H9 (cell line): Measurements from ENCODE around the gene ELOA. TPM values are rescaled to one million over a fixed set of nuclear protein-coding genes. Genes with fewer than 3 reads are reported as not detected.

ENCODE experiments used
- DNase-seq: peaks from one replicate; pipeline ENCODE4 v3.0.0-alpha.2; 2017
- H2AFZ ChIP-seq: one replicate; pipeline ENCODE4 v1.6.1; 2013; ENCODE audit warnings: mild to moderate bottlenecking, low read length, control low read depth, moderate library complexity
- H2AK5ac ChIP-seq: 2 replicates; pipeline ENCODE4 v1.6.1; 2013; ENCODE audit warnings: low read length, control low read depth, mixed read lengths; ENCODE audit not compliant: insufficient read length
- H2BK120ac ChIP-seq: one replicate; pipeline ENCODE4 v1.6.1; 2013; ENCODE audit warnings: low read depth, mild to moderate bottlenecking, low read length, control low read depth, inconsistent platforms; ENCODE audit not compliant: poor library complexity, severe bottlenecking
- H2BK12ac ChIP-seq: 2 replicates; pipeline ENCODE4 v1.6.1; 2013; ENCODE audit warnings: low read length, control low read depth, mixed read lengths, low read depth; ENCODE audit not compliant: insufficient read length
- H2BK15ac ChIP-seq: 2 replicates; pipeline ENCODE4 v1.6.1; 2013; ENCODE audit warnings: low read depth, low read length, control low read depth
- H2BK20ac ChIP-seq: one replicate; pipeline ENCODE4 v1.6.1; 2013; ENCODE audit warnings: low read depth, mild to moderate bottlenecking, low read length, control low read depth, inconsistent platforms; ENCODE audit not compliant: poor library complexity, severe bottlenecking
- H2BK5ac ChIP-seq: 2 replicates; pipeline ENCODE4 v1.6.1; 2013; ENCODE audit warnings: low read length, control low read depth, mixed read lengths; ENCODE audit not compliant: insufficient read length
- H3K14ac ChIP-seq: 2 replicates; pipeline ENCODE4 v1.6.1; 2013; ENCODE audit warnings: low read length, control low read depth; ENCODE audit not compliant: insufficient read depth
- H3K18ac ChIP-seq: 2 replicates; pipeline ENCODE4 v1.6.1; 2013; ENCODE audit warnings: low read depth, mild to moderate bottlenecking, mixed read lengths, low read length, control low read depth; ENCODE audit not compliant: insufficient read length
- H3K23ac ChIP-seq: 2 replicates; pipeline ENCODE4 v1.6.1; 2013; ENCODE audit warnings: low read length, control low read depth, mixed read lengths, low read depth; ENCODE audit not compliant: insufficient read length
- H3K23me2 ChIP-seq: 2 replicates; pipeline ENCODE4 v1.6.1; 2013; ENCODE audit warnings: low read depth, mild to moderate bottlenecking, mixed read lengths, low read length, control low read depth; ENCODE audit not compliant: insufficient read length, poor library complexity, severe bottlenecking
- H3K27ac ChIP-seq: 2 replicates; pipeline ENCODE4 v1.5.1; 2013; ENCODE audit warnings: low read length, control low read depth, mixed read lengths, low read depth; ENCODE audit not compliant: insufficient read length
- H3K27me3 ChIP-seq: 2 replicates; pipeline ENCODE4 v1.6.1; 2013; ENCODE audit warnings: low read length, control low read depth, inconsistent platforms; ENCODE audit not compliant: insufficient read depth
- H3K4ac ChIP-seq: 2 replicates; pipeline ENCODE4 v1.6.1; 2013; ENCODE audit warnings: low read depth, mild to moderate bottlenecking, control low read depth, inconsistent platforms, low read length, moderate library complexity
- H3K4me1 ChIP-seq: 2 replicates; pipeline ENCODE4 v1.6.1; 2013; ENCODE audit warnings: low read length, control low read depth, inconsistent platforms; ENCODE audit not compliant: insufficient read depth
- H3K4me2 ChIP-seq: 2 replicates; pipeline ENCODE4 v1.6.1; 2013; ENCODE audit warnings: low read length, control low read depth, mixed read lengths; ENCODE audit not compliant: insufficient read length, insufficient read depth
- H3K56ac ChIP-seq: 2 replicates; pipeline ENCODE4 v1.6.1; 2013; ENCODE audit warnings: low read depth, mild to moderate bottlenecking, mixed read lengths, low read length, control low read depth; ENCODE audit not compliant: insufficient read length
- H3K79me1 ChIP-seq: 2 replicates; pipeline ENCODE4 v1.6.1; 2013; ENCODE audit warnings: low read depth, mild to moderate bottlenecking, moderate library complexity, low read length, control low read depth, inconsistent platforms; ENCODE audit not compliant: insufficient read depth, poor library complexity, severe bottlenecking
- H3K79me2 ChIP-seq: 2 replicates; pipeline ENCODE4 v1.6.1; 2013; ENCODE audit warnings: low read length, control low read depth, inconsistent platforms; ENCODE audit not compliant: insufficient read depth
- H3K9ac ChIP-seq: 2 replicates; pipeline ENCODE4 v1.6.1; 2013; ENCODE audit warnings: low read length, control low read depth, mixed read lengths; ENCODE audit not compliant: insufficient read length; ENCODE audit errors: extremely low read depth
- H3K9me3 ChIP-seq: one replicate; pipeline ENCODE4 v1.6.1; 2013; ENCODE audit warnings: low read depth, low read length, inconsistent platforms; ENCODE audit not compliant: control insufficient read depth
- H3T11ph ChIP-seq: one replicate; pipeline ENCODE4 v1.6.1; 2013; ENCODE audit warnings: mild to moderate bottlenecking, low read length, control low read depth, inconsistent platforms
- H4K20me1 ChIP-seq: one replicate; pipeline ENCODE4 v1.6.1; 2013; ENCODE audit not compliant: control insufficient read depth, insufficient read length, insufficient read depth
- H4K5ac ChIP-seq: 2 replicates; pipeline ENCODE4 v1.6.1; 2013; ENCODE audit warnings: low read depth, mild to moderate bottlenecking, mixed read lengths, low read length, control low read depth; ENCODE audit not compliant: insufficient read length
- H4K8ac ChIP-seq: replicated peaks from 2 replicates; pipeline ENCODE4 v1.6.1; 2013; ENCODE audit warnings: low read length, control low read depth, mixed read lengths, low read depth; ENCODE audit not compliant: insufficient read length
- H4K91ac ChIP-seq: 2 replicates; pipeline ENCODE4 v1.6.1; 2013; ENCODE audit warnings: low read depth, mild to moderate bottlenecking, moderate library complexity, mixed read lengths, low read length, control low read depth; ENCODE audit not compliant: insufficient read length
- H3K27ac Mint-ChIP-seq, 3 experiments: 2 replicates in 2 of 3; 3 replicates in 1 of 3; pipeline ENCODE4 v1.8.0; 2020 to 2021; ENCODE audit warnings: mixed read lengths in 3 of 3, mild to moderate bottlenecking in 1 of 3, moderate library complexity in 1 of 3
- H3K27me3 Mint-ChIP-seq: 2 replicates; pipeline ENCODE4 v1.8.0; 2021; ENCODE audit warnings: low read depth, mild to moderate bottlenecking, moderate library complexity, mixed read lengths
- H3K36me3 Mint-ChIP-seq, 3 experiments: 2 replicates in 2 of 3; 3 replicates in 1 of 3; pipeline ENCODE4 v1.8.0; 2020 to 2021; ENCODE audit warnings: low read depth in 3 of 3, mixed read lengths in 3 of 3; ENCODE audit not compliant: insufficient read depth in 1 of 3
- H3K4me1 Mint-ChIP-seq, 2 experiments: 2 replicates each; pipeline ENCODE4 v1.8.0; 2020; ENCODE audit warnings: mixed read lengths in 2 of 2
- H3K4me3 Mint-ChIP-seq, 2 experiments: 2 replicates in 1 of 2; 3 replicates in 1 of 2; pipeline ENCODE4 v1.8.0; 2020 to 2021; ENCODE audit warnings: mild to moderate bottlenecking in 2 of 2, mixed read lengths in 2 of 2, moderate library complexity in 1 of 2
- H3K9me3 Mint-ChIP-seq, 2 experiments: 2 replicates in 1 of 2; 3 replicates in 1 of 2; pipeline ENCODE4 v1.8.0; 2020; ENCODE audit warnings: mild to moderate bottlenecking in 2 of 2, mixed read lengths in 2 of 2, moderate library complexity in 1 of 2
- CTCF ChIP-seq: fragments of 200-600 bp; sonication (generic); conservative IDR thresholded peaks from 3 replicates; pipeline ENCODE4 v1.8.0; 2021; ENCODE audit warnings: antibody characterized with exemption, mild to moderate bottlenecking
- WGBS: extraction: QIAGEN DNeasy Blood & Tissue Kit; methylation state at CpG from one replicate; pipeline ENCODE4 v1.1.7; 2013; ENCODE audit warnings: missing lambda C conversion rate, low lambda C conversion rate, mixed read lengths; ENCODE audit not compliant: insufficient read length; ENCODE audit errors: extremely low coverage; 5-methylcytosine and 5-hydroxymethylcytosine counted together
- total RNA-seq: library from RNA; stranded (reverse); gene quantifications from 2 replicates; pipeline ENCODE4 v1.2.1, GENCODE V29; 2021

ELOA gene
- total RNA-seq, 1 experiment from 2014 or later: 66.2 TPM

- Histone ChIP-seq H4K5ac (no peak overlapping the region), H3K56ac (no peak overlapping the region), H4K91ac (no peak overlapping the region), H3K4me2 (no peak overlapping the region), H3K23me2 (peaks cover 18% of the 10 kb centered on the region), H3K4me1 (no peaks in the 10 kb centered on the region; the same call in 1 of the 2 replicates), H2BK5ac (no peak overlapping the region), H2BK120ac (no peak overlapping the region), H3K18ac (no peak overlapping the region), H3K14ac (no peak overlapping the region; the same call in 1 of the 2 replicates), H3K23ac (no peak overlapping the region), H3K79me2 (peaks cover 6% of the 10 kb centered on the region; the same call in 1 of the 2 replicates), H3T11ph (no peak overlapping the region), H3K79me1 (peaks cover 8% of the 10 kb centered on the region), H2AK5ac (no peak overlapping the region), H3K4ac (no peak overlapping the region), H3K27ac (no peak overlapping the region), H4K8ac (no peak overlapping the region), H2BK20ac (no peak overlapping the region), H4K20me1 (no peaks in the 10 kb centered on the region), H3K9me3 (no peaks in the 10 kb centered on the region), H2AFZ (no peak overlapping the region), H2BK12ac (no peak overlapping the region), H2BK15ac (no peak overlapping the region), H3K27me3 (no peaks in the 10 kb centered on the region), H3K9ac (no peak overlapping the region)
- H3K9me3 Mint-ChIP-seq: no peaks in the 10 kb centered on the region
- WGBS: no CpG with 5 or more reads among the region's 17 CpGs
- peaks cover 9 to 19% of the 10 kb centered on the region in 2 experiments for H3K4me1 Mint-ChIP-seq
- peaks cover 4 to 47% (median 28%) of the 10 kb centered on the region in 3 experiments; a peak in 6 of 7 replicates for H3K36me3 Mint-ChIP-seq
- DNase-seq: peak; percentile 61
- H3K27me3 Mint-ChIP-seq: peaks cover 3% of the 10 kb centered on the region
- peak; percentile 52 for TF ChIP-seq CTCF
- H3K27ac Mint-ChIP-seq: no peak overlapping the region; a peak in 1 of 7 replicates
- no peak overlapping the region; a peak in 1 of 5 replicates for H3K4me3 Mint-ChIP-seq
Observed at GRCh38 chr1:23796466-23797271, 53.4 kb downstream of the ELOA start.
